ENCODE measurements around the gene CTNS. TPM values are rescaled to one million over a fixed set of nuclear protein-coding genes. Genes with fewer than 3 reads are reported as not detected.

CTNS gene
- polyA plus RNA-seq, 1 donor (not counting 4 experiments of a cell fraction or from before 2014, with no cell fraction given), result 7.4 TPM

DNA sequence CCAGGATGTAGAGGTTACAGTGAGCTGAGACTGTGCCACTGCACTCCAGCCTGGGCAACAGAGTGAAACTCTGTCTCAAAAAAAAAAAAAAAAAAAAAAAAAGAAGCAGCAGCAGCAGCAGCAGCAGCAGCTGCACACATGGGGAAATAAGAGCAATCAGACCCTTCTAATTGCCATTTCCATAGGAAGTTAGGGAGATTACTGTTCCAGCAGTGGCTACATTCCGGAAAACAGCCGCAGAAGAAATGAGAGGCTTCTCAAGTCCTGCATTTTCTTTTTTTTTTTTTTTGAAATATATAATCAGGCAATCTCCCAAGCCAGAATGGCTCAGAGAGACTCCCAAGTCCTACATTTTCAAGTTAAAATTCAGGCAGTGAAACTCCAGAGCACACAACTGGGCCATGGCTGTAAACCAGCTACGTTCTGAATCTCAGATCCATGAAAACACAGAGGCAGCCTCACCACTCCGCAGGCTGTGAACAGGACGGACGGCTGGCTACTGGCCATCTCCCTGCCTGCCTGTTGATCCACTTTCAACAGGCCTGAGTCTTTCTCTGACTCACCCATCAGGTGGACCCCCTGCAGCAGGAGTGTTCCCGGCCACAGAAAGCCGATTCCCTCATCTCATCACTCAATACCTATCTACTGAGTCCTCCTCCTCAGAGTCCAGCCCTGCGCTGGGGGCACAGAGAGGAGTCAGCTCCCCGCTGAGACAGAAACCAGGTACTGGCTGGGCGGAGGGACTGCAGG is 42.3 kb upstream of the CTNS start:
- dilution Hi-C loops (cut with MboI; ENCODE audit: extremely low pct_ligation_motif_present, low sequenced_read_pairs), result no loop called here
- Histone ChIP-seq H3K27ac (ENCODE audit: control insufficient read depth, insufficient read depth, low read length) (no peak overlapping the region), H3K79me2 (ENCODE audit: control insufficient read depth, insufficient read depth, low read length) (no peaks in the 10 kb centered on the region), H3K9me1 (ENCODE audit: control insufficient read depth, extremely low read depth, insufficient read depth, low read length) (no peaks in the 10 kb centered on the region), H3K36me3 (ENCODE audit: control insufficient read depth in 2 of 2, extremely low read depth in 1 of 2, insufficient read depth in 2 of 2, low read length in 2 of 2) (peaks cover 0 to 2% of the 10 kb centered on the region in 2 experiments), H3K9ac (ENCODE audit: control insufficient read depth, extremely low read depth, insufficient read depth, low read length) (no peak overlapping the region), H3K9me3 (ENCODE audit: control insufficient read depth, low read depth, low read length) (no peaks in the 10 kb centered on the region), H3K27me3 (ENCODE audit: control insufficient read depth, extremely low read depth, insufficient read depth, low read length) (no peaks in the 10 kb centered on the region), H2AFZ (ENCODE audit: control insufficient read depth, low read length) (no peak overlapping the region), H3K4me3 (ENCODE audit: control insufficient read depth in 2 of 3, extremely low read depth in 1 of 3, insufficient read depth in 2 of 3, low read depth in 1 of 3, low read length in 3 of 3) (no peak overlapping the region), H4K20me1 (ENCODE audit: control insufficient read depth, extremely low read depth, insufficient read depth, low read length) (no peaks in the 10 kb centered on the region), H3K4me1 (ENCODE audit: control insufficient read depth, extremely low read depth, insufficient read depth, low read length) (no peaks in the 10 kb centered on the region), H3K4me2 (ENCODE audit: control insufficient read depth, extremely low read depth, insufficient read depth, low read depth, low read length) (no peak overlapping the region)
- FAIRE-seq (no peak), DNase-seq (ENCODE audit: low read depth, low spot score) (no peak)
- no peak for TF ChIP-seq EZH2 (IDR thresholded peaks at IDR 0.05; ENCODE audit: low read length)
- TF ChIP-seq CTCF (optimal IDR thresholded peaks at IDR 0.05 in 1 of 3, IDR thresholded peaks at IDR 0.05 in 1 of 3, conservative IDR thresholded peaks at IDR 0.05 in 1 of 3; ENCODE audit: extremely low read depth in 1 of 3, insufficient read depth in 2 of 3, low read length in 3 of 3), result no peak

- no peaks in the 10 kb centered on the region for H3K4me1 ChIP-seq (ENCODE audit: control insufficient read depth, extremely low read depth, insufficient read depth, low read length)
- H3K79me2 ChIP-seq (ENCODE audit: control insufficient read depth, insufficient read depth, low read length), result no peaks in the 10 kb centered on the region
- H3K9me3 ChIP-seq (ENCODE audit: control insufficient read depth, low read depth, low read length), result no peaks in the 10 kb centered on the region
- FAIRE-seq (no peak), DNase-seq (ENCODE audit: low read depth, low spot score) (no peak)
- no peak overlapping the region for H3K4me2 ChIP-seq (ENCODE audit: control insufficient read depth, extremely low read depth, insufficient read depth, low read depth, low read length)
- H3K9me1 ChIP-seq (ENCODE audit: control insufficient read depth, extremely low read depth, insufficient read depth, low read length), result no peaks in the 10 kb centered on the region
- no peak overlapping the region for H2AFZ ChIP-seq (ENCODE audit: control insufficient read depth, low read length)
- H3K4me3 ChIP-seq (ENCODE audit: control insufficient read depth in 2 of 3, extremely low read depth in 1 of 3, insufficient read depth in 2 of 3, low read depth in 1 of 3, low read length in 3 of 3), result no peak overlapping the region
- dilution Hi-C loops (cut with MboI; ENCODE audit: extremely low pct_ligation_motif_present, low sequenced_read_pairs), result no loop called here
- H3K27me3 ChIP-seq (ENCODE audit: control insufficient read depth, extremely low read depth, insufficient read depth, low read length), result no peaks in the 10 kb centered on the region
- no peaks in the 10 kb centered on the region for H4K20me1 ChIP-seq (ENCODE audit: control insufficient read depth, extremely low read depth, insufficient read depth, low read length)
- no peak overlapping the region for H3K27ac ChIP-seq (ENCODE audit: control insufficient read depth, insufficient read depth, low read length)
- TF ChIP-seq CTCF (optimal IDR thresholded peaks at IDR 0.05 in 1 of 3, IDR thresholded peaks at IDR 0.05 in 1 of 3, conservative IDR thresholded peaks at IDR 0.05 in 1 of 3; ENCODE audit: extremely low read depth in 1 of 3, insufficient read depth in 2 of 3, low read length in 3 of 3) (no peak), EZH2 (IDR thresholded peaks at IDR 0.05; ENCODE audit: low read length) (no peak)
- peaks cover 0 to 1% of the 10 kb centered on the region in 2 experiments for H3K36me3 ChIP-seq (ENCODE audit: control insufficient read depth in 2 of 2, extremely low read depth in 1 of 2, insufficient read depth in 2 of 2, low read length in 2 of 2)
- no peak overlapping the region for H3K9ac ChIP-seq (ENCODE audit: control insufficient read depth, extremely low read depth, insufficient read depth, low read length)
Measured at GRCh38 chr17:3594976-3595375, 41.6 kb upstream of the CTNS start.

All from keratinocyte (primary cell).